Ovary (tissue), 1 donor: ENCODE measurements around the gene ATP5PB.

Experiments used
- EP300 ChIP-seq: sonication (generic); formaldehyde crosslinking; IDR thresholded peaks from one replicate; pipeline ENCODE4 v1.6.1; 2017; ENCODE audit warnings: antibody characterized with exemption
- POLR2A ChIP-seq: fragments of 450-650 bp; IDR thresholded peaks from one replicate; pipeline ENCODE4 v1.6.1; 2017; ENCODE audit warnings: antibody characterized with exemption, mild to moderate bottlenecking, moderate library complexity

DNA sequence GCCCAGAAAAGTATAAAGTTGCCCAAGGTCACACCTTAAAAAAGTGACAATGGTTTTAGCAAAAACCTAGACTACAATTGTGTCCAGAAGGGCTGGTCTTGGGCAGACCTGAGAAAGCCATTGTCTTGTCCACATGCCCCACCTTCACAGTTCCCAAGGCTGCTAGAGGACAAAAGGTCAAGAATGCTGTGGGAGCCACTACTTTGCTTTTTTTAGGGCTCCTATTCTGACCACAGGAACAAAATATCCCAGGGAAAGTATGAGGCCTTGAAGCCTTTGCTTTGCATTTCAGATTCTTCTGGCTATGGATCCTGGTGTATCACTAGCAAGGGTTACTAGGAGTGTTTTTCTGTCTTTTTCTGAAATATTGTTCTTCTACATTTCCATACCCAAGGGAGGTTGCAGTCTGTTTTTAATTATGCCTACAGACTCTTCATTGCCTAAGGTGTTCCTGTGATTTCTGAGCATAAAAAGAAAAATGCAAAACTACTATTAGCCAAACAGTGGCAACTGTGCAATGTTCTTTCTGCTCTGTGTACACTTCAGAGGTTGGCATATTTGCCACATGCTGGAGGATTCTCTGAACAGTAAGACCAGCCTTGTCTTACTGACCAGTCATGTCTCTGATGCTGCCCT, 35.2 kb downstream of the ATP5PB start:
- TF ChIP-seq POLR2A (no peak), EP300 (no peak)
